ENCODE measurements around the gene ADTRP. TPM values are rescaled to one million over a fixed set of nuclear protein-coding genes. Genes with fewer than 3 reads are reported as not detected.
"Not testable (repeated sequence)": the region's sequence is repeated elsewhere in the genome, so short reads cannot be mapped to it uniquely, and the experiment has no call there.

The ADTRP gene
- polyA plus RNA-seq, 3 donors, result 1.7 to 3.1 (median 2.9) TPM

DNA sequence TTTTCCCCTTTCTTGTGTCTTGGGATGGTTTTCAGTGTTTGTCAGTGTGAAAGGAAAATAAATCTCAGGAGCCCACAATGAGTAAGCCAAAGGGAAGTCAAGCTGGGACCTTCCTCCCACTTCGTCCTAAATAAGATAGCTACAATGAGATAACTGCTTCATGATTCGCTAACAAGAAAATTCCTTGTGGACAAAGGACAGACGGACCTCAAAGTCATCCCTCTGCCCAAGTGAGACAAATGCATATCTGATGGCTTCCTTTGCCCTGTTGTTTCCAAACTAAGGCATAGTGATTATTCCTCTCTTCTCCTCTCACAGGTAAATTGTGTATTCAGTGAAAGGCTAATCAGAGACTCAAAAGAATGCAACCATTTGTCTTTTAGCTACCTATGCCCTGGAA, 26.1 kb upstream of the ADTRP start:
- DNase-seq, result no peak

DNA sequence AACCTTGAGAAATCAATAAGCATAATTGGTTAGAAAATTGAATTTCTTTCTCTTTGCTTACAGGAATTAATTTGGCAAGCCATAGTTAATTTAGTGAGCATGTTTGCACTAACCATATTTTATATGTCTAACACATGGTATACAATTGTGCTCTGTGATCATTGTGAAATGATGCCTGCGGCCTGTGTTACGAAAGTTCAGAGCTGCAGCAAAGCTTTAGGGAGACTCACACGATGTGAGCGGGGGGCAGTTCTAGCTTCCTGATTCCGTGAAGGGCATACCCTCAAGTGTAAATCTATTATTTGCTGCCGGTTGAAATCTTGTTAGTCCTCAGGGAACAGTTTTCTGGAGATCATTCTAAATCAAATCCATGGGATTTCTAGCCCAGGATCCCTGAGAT, 25.5 kb upstream of the ADTRP start:
- DNase-seq, result no peak

DNA sequence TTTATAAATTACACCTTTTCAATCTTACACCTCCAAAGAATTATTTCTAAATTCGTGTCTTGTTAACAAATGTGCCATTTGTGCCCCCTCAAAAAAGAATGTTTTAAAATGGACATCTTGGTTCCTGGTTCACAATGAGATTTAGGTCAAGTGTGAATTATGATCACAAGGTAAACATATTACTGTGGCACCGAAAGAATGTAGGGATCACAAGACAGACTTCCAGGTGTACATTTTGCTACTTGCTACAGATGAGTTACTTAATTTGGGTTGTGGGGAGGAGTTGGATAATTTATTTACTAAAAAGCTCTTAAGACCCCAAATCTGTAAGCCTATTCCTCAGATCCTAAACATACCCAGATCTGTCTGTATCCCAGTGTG, 25.0 kb upstream of the ADTRP start:
- no peak for DNase-seq

DNA sequence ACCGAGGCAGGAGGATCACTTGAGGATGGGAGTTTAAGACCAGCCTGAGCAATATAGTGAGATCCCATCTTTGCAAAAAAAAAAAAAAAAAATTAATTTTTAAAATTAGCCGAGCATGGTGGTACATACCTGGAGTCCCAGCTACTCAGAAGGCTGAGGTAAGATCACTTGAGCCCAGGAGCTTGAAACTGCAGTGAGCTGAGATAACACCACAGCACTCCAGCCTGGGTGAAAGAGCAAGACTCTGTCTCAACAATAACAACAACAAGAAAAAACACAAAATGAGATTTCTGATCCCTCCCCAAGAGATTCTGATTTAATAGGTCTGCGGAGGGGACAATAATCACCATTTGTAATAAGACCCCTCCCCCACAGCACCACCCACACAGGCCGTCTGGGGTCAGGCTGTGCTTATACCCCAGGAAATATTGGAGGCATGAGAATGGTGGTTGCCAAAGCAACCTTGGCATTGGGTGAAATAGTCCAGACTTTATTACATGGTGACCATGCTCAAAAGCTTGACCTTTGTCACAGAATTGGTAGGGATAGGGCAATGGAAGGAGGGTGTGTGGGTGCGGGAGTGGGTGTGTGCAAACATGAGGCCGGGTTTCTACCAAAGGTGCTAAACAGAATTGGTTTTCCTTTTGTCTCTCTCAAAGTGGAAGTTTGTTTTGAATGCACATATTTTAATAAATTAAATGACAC, 24.4 kb upstream of the ADTRP start:
- no peak for DNase-seq

DNA sequence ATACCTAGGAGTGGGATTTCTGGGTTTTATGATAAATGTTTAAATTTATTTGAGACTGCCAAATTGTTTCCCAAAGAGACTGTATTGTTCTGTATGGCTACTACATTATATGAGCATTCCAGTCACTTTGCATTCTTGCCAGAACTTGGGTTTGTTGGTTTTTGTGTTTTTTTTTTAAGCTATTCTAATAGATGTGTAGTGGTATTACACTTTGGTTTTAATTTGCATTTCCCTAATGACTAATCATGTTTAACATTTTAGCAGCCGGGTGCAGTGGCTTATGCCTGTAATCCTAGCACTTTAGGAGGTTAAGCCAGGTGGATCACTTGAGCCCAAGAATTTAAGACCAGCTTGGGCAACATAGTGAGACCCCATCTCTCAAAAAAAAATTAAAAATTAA, 21.9 kb upstream of the ADTRP start:
- DNase-seq, result not testable (repeated sequence)

DNA sequence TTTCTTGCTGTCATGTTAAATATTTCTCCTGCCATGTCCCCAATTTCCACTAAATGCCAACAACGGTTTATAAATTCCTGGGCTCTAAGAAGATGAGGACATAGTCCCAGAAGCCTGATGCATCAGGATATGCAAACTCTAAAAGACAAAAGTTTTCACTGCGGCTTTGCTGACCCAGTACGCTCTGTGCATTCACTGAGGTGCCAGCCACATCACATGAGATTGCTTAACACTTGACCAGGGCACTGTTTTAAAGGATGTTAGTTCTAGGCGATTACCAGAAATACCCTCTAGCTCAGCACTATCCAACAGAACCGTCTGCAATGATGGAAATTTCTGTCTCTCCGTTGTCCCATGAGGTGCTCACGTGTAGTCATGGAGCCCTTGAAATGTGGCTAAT, 19.9 kb upstream of the ADTRP start:
- no peak for DNase-seq

DNA sequence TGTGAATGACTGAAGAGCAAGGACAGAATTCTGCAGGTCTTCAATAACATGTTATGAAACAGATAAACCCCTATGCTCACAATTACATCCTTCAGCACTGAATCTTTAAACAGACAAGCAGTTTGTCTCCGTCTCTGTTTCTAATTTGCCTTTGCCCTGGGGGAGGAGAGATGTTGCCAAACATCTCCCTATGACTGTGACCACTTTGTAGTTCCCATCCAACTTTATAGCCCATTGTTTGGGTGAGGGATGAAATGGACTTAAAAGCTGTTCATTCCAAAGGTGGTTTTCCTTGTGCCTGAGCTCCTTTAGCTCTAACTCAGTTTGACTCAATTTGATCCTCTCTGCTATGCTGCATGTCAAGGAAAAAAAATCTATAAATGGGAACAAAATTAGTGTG, 19.5 kb upstream of the ADTRP start:
- DNase-seq, result no peak

DNA sequence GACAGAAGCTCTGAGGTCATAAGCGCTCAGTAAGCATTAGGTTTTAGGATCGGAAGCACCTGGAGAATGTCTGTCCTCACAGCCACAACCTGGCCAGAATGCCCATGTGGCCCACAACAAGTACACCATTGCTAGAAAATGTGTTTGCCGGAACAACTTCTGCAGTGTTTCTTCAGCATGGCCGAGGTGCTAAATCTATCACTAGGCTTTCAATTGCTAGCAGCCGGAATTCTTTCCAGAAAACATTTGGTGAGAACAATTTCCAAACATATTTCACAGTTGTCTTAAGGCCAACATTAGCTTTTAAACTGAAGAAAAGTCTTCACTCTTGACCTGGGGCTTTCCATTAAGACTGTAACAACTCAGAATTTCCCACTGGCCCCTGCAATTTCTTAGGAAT, 18.2 kb upstream of the ADTRP start:
- no peak for DNase-seq

DNA sequence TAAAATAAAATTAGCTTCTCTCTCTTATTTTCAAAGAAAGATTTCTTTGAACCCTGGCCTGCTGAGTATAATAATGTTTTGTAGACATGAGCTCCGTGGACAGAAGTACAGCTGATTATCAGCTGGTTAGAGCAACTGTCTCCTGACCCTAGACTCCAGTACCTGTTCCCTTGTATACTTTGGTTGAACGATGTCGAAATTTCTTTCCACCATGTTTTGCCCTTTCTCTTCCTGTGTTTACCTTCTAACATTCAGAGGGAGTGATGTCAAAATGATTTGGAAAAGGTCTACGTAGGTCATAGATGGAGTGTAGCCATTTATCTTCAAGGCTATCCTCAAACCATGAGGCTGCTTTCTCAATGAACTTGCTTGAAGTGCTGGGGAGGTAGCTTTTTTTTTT, 16.8 kb upstream of the ADTRP start:
- no peak for DNase-seq

DNA sequence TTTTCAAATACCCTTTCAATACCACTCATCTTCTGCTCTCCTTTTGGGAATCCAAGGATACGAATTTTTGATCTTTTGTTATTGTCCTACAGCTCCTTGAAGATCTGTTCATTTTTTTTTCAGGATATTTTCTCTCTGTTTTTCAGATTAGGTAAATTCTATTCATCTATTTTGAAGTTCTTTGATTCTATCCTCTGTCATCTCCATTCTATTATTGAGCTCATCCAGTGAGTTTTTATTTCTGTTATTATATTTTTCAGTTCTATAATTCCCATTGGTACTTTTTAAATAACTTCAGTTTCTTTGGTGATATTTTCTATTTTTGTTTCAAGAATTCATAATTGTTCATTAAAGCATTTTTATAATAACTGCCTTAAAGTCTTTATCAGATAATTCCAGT, 14.7 kb upstream of the ADTRP start:
- DNase-seq, result no peak

DNA sequence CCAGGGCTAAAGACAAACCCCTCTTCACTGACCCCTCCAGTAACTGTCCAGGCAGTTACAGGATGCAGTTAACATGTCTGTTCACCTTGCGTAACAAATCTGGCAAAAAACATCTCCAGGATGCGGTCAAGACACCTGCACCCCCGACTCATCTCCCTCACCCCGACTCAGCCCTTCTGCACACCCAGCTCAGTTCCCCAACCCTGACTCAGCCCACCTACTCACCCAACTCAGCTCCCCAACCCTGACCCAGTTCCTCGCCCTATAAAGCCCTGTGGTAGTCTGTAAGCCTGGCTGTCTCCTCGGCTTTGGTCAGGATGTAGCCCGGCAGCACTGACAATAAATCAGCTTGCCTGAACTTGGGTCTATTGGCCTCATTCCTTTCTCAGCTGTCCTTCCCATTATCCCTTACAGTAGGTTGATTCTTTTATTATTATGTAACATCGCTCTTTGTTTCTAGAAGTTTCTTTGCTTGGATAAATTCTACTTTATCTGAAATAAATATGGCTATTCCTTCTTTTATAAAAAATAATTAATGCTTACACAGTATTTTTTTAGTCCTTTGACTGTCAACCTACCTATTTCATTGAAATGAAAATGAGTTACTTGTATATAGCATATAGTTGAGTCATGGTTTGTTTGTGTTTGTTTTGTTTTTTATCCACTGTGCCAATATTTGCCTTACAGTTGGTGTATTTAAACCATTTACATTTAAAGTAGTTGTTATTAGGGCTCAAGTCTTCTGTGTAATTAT, 12.9 kb upstream of the ADTRP start:
- no peak for DNase-seq

DNA sequence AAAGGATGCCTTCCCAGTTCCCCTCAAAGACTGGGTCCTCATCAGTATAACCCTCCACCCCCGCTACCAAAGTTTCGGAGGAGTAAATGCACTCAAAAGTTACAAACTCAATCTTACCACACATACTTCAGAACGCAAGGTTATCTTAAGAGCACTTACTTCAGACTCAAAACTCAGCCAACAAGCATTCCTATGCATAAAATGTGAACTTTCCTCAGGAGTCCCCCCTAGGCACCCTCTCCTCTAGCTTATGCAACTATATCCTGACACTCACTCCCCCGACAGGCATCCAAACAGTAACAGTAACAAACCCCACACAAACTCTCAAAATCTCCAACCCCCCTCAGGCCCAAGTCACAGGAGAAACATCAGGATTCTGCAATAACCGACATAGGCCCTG, 11.1 kb upstream of the ADTRP start:
- no peak for DNase-seq

DNA sequence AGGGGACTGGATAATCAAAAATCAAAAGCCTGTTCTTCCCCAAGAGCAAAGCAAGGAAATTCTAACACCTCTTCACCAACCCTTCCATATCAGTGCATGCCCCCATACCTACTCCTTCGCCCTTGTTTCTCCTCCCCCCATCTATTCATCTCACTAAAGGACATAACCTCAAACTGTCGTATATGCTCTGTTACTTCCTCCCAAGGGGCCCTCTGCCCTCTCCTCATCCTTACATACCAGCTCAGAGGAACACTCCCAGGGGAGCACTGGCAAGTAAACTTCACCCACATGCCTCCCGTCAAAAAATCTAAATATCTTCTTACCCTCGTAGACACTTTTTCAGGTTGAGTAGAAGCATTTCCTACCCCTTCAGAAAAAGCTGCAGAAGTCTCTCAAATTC, 9.4 kb upstream of the ADTRP start:
- no peak for DNase-seq

DNA sequence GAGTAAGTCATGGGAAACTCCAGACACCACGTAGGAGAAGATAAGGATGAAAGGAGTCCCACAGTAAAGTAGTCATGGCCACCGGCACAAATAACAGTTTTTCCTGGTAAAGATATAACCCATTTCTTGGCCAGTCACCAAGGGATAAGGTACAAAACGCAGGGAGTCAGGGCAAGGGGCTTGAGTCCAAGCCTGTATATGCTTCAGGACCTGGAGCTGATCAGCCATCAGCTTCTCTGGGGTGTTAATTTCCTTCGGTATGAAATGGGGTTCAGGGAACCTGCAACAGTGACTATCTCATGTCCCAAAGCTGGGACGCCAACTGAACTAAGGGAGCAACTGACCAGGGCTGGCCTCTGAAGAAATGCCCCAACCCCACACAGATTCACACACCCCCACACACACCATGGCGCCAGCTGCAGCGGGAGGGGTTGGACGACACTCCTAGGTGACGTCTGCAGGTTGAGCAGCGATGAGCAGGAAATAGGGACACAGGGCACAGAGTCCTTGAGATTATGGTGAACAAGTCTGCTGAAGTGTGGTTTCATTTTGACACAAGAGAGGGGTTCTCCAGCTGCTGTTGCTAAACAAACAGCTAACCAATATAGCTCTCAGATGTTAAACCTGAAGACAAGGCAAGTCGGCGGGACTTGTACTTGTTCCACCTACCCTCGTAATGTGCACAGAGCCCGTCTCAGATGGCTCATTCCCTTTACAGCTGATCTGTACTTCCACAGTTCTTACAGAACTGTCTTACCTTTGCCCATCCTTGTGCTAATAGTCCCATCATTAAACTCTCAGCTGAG, 7.4 kb upstream of the ADTRP start:
- no peak for DNase-seq

DNA sequence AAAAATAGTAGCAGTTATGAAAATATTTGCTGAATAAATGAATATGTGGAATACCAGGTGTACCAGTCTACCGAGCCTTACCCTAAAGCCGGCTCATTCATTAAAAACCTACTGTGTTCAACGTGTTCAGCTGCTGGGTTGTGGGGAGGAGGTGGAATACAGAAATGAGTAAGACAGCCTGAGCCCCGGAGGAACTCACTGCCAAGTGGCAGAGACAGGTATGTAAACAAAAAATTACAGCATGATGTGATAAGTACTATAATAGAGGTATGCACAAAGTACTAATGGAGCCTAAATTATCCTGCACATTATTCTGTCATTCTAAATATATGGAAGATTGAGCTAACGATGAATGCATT, 6.8 kb upstream of the ADTRP start:
- DNase-seq, result no peak

DNA sequence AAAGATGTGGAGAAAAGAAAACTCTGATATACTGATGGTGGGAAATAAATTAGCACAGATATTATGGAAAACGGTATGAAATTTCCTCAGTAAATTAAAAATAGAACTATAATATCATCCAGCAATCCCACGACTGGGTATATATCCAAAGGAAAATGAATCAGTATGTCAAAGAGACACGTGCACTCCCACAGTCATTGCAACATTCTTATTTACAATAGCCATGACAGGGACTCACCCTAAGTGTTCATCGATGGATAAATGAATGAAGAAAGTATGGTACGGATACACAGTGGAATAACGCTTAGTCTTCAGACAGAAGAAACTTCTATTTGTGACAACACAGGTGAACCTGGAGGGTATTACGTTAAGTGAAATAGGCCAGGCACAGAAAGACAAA, 5.7 kb upstream of the ADTRP start:
- no peak for DNase-seq

DNA sequence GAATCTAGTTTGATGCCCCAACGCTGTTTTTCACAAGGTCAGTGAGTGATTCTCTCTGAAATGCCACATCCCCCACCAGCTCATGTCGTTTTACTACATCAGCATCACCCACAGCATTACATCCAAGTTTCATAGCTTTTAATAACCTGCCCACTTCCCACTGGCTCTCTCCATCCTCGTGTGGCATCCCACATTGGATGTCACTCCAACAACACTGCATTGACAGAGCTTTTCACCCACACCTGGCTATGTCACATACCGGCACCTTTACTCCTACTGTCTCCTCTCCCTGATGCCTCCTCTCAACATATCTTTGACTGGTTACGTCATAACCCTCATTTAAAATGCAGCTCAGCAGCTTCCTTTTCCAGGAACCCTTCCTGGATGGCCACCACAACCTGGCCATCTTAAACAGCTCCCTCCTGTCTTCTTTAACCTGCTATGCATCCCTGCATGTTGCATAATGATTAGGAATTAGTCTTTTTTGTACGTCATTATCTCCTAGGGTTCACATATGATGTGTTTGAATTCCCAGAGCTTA, 5.0 kb upstream of the ADTRP start:
- no peak for DNase-seq

DNA sequence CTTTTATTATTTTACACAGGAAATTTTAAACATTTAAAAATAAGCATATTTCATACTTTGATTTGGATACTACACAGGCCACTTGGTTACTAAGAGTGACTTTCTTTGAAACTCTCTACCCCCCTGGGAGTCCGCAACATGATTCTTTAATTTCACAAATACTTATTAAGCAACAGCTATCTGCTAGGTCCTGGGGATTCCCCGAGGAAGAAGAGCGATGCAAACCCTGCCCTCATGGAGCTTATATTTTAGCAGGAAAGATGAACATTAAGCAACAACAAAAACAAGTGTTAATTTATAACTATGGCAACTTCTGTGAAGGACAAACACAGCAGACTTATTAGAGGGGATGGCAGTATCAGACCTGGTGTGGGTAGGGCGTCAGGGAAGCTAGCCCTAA, 3.9 kb upstream of the ADTRP start:
- no peak for DNase-seq

DNA sequence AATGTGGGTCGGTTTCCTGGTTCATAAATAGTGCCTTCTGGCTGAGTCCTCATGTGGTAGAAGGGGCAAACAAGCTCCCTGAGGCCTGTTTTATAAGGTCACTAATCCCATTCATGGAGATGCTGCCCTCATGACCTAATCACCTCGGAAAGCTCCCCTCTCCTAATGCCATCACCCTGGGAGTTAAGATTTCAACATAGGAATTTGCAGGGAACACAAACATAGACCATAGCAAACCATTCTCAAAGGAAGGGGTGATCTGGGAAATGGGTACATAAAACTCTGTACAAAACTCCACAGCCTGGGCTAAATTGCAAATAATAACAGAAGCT, 1.5 kb upstream of the ADTRP start:
- no peak for DNase-seq

DNA sequence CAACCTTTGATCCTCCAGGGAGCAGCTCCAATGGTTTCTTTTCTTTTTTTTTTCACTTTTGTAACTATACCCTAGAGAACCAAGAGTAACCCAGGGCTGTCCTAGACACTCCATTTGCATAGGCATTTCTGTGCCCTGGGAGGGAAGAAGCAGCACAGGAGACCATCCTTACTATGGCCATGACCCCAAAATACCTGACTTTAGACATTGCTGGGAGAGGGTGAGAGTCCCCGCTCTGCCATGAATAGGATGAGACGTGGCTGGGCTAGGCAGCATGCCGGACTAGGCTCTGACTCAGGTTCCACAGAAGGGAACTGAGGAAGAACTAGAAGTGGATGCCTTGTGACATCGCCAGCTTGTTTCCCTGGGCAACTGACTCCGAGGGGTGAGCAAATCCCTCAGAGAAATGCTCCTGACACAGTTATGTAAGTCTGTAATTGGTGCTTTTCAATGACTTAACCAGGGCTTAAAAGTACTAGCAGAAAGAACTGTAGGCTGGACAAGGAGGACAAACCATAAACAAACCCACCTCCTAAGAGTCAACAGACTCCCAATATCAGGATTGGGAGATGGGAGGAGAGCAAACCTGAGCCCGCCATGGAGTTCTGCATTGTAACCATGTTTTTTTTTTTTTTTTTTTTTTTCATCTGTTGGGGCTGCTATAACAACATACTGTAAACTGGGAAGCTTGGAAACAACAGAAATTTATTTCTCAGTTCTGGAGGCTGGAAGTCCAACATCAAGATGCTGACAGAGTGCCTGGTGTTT, 910 bp upstream of the ADTRP start:
- DNase-seq, result no peak

DNA sequence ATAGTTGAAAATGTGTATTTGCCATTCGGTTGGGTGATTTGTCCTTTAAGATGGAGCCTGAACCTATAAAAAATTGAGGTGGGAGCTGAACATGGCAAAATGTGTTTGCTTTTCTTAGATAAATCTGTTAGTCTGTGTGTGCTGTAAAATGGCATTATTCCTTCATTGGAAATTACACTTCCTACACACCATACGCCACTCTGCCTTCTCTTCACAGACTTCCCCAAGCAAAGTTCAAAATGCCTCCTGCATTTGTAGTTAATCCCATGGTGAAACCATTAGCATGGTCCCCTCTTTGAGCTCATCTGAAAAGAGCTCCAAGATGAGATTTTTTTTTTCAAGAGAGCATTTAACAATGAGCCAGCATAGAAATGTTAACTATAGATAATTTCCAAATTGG, 567 bp downstream of the ADTRP start:
- DNase-seq, result no peak

DNA sequence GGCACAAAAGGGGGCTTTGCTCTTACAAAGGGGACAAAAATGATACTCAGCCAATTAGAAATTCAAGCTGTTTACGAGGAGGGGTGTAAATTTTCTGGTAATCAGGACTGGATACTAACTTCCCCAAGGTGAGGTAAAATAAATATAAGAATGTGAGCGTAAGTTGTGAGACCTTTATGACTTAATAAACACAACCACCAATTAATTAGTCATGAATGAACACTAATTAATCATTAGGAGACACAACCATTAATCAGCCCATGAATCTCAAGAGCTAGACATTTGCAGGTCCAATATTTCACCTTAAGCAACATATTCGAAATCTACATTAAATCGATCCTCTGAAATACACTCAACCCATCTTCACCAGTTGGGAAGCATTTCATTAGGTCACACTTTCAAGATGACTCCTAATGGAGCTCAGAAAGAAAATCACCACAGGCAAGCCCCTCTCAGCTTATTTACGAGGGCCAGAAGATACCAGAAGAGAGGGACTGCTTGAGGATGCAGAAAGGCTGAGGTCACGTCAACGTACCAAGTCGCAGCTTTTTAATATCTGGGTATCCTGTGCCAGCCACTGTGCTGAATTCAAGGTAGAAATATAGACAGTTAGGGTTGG, 2.7 kb downstream of the ADTRP start:
- no peak for DNase-seq
